Left forelimb (tissue), 1 donor: ENCODE results near the gene HIF1A.
"Not testable (repeated sequence)": the region's sequence is repeated elsewhere in the genome, so short reads cannot be mapped to it uniquely, and the experiment has no call there.

ENCODE experiments used
- DNase-seq: peaks from one replicate; pipeline ENCODE4 v3.0.0-alpha.2; 2018; ENCODE audit warnings: low spot score

The HIF1A gene

GRCh38 chr14:61694830-61695694 lies at the start of gene HIF1A:
Gene HIF1A (plus strand): TSS chr14:61695513. CDS start chr14:61695805, 292 bp downstream.
- DNase-seq = peak; percentile 95

GRCh38 chr14:61646366-61647116 lies 48.8 kb upstream of the HIF1A start:
- DNase-seq = no peak

- no peak for DNase-seq
These were observed 47.6 kb upstream of the HIF1A start for GRCh38 chr14:61647704-61648103.

- DNase-seq = no peak
These were observed 46.9 kb upstream of the HIF1A start for GRCh38 chr14:61648377-61648776.

- no peak for DNase-seq
These were observed 46.0 kb upstream of the HIF1A start for GRCh38 chr14:61649283-61649682.

- DNase-seq = no peak
These were observed 44.0 kb upstream of the HIF1A start for GRCh38 chr14:61651355-61651754.

- DNase-seq = no peak
These were observed 42.6 kb upstream of the HIF1A start for GRCh38 chr14:61652526-61653262.

GRCh38 chr14:61653507-61653906 lies 41.8 kb upstream of the HIF1A start:
- no peak for DNase-seq

- DNase-seq = no peak
These were observed 41.3 kb upstream of the HIF1A start for GRCh38 chr14:61654026-61654425.

GRCh38 chr14:61655777-61656176 lies 39.5 kb upstream of the HIF1A start:
- DNase-seq = no peak

- DNase-seq = no peak
These were observed 39.0 kb upstream of the HIF1A start for GRCh38 chr14:61656341-61656740.

GRCh38 chr14:61658111-61658510 lies 37.2 kb upstream of the HIF1A start:
- not testable (repeated sequence) for DNase-seq

- DNase-seq = no peak
These were observed 35.7 kb upstream of the HIF1A start for GRCh38 chr14:61659582-61659981.

GRCh38 chr14:61661471-61662400 lies 33.6 kb upstream of the HIF1A start:
- DNase-seq = no peak

GRCh38 chr14:61662437-61663311 lies 32.6 kb upstream of the HIF1A start:
- DNase-seq = no peak

GRCh38 chr14:61663312-61663979 lies 31.9 kb upstream of the HIF1A start:
- DNase-seq = no peak

- DNase-seq = no peak
These were observed 27.0 kb upstream of the HIF1A start for GRCh38 chr14:61668282-61668681.

GRCh38 chr14:61670576-61670975 lies 24.7 kb upstream of the HIF1A start:
- no peak for DNase-seq

- DNase-seq = no peak
These were observed 24.2 kb upstream of the HIF1A start for GRCh38 chr14:61671082-61671481.

- DNase-seq = no peak
These were observed 22.5 kb upstream of the HIF1A start for GRCh38 chr14:61672796-61673195.
